Measurements from ENCODE around the gene KIF26B.

GRCh38 chr1:245475126-245475525, 320.3 kb downstream of the KIF26B start:
- TF ChIP-seq POLR2A (IDR thresholded peaks at IDR 0.05; ENCODE audit: low read depth, low read length) (no peak), POLR2AphosphoS5 (IDR thresholded peaks at IDR 0.05; ENCODE audit: low read depth, low read length) (no peak)
